Testis (tissue), 2 donors: Measurements from ENCODE around the gene LUZP2.

Experiments used
- POLR2A ChIP-seq: fragments of 450-650 bp; IDR thresholded peaks from one replicate; pipeline ENCODE4 v1.6.1; 2017; ENCODE audit warnings: antibody characterized with exemption, mild to moderate bottlenecking, moderate library complexity
- TF ChIP-seq, protein P1 (sequence below), 3 experiments: fragments of 450-650 bp in 2 of 3; fragments of 200-600 bp in 1 of 3; sonication (generic) in 1 of 3; IDR thresholded peaks; one replicate each; pipeline ENCODE4 v1.5.1; 2016 to 2019; ENCODE audit warnings: antibody characterized with exemption in 3 of 3, mild to moderate bottlenecking in 2 of 3, moderate library complexity in 1 of 3

- TF ChIP-seq, protein P1, sequence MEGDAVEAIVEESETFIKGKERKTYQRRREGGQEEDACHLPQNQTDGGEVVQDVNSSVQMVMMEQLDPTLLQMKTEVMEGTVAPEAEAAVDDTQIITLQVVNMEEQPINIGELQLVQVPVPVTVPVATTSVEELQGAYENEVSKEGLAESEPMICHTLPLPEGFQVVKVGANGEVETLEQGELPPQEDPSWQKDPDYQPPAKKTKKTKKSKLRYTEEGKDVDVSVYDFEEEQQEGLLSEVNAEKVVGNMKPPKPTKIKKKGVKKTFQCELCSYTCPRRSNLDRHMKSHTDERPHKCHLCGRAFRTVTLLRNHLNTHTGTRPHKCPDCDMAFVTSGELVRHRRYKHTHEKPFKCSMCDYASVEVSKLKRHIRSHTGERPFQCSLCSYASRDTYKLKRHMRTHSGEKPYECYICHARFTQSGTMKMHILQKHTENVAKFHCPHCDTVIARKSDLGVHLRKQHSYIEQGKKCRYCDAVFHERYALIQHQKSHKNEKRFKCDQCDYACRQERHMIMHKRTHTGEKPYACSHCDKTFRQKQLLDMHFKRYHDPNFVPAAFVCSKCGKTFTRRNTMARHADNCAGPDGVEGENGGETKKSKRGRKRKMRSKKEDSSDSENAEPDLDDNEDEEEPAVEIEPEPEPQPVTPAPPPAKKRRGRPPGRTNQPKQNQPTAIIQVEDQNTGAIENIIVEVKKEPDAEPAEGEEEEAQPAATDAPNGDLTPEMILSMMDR (IDR thresholded peaks at IDR 0.05) = no peak
- no peak for TF ChIP-seq POLR2A
Observed at GRCh38 chr11:24515632-24516031, 18.8 kb downstream of the LUZP2 start.
